ENCODE results near the gene NEK11.

Gene NEK11

GRCh38 chr3:131223373-131224289 is 197.0 kb downstream of the NEK11 start:
- H3K27ac ChIP-seq, result no peak overlapping the region
- TF ChIP-seq CTCF (conservative IDR thresholded peaks at IDR 0.05), result no peak

DNA sequence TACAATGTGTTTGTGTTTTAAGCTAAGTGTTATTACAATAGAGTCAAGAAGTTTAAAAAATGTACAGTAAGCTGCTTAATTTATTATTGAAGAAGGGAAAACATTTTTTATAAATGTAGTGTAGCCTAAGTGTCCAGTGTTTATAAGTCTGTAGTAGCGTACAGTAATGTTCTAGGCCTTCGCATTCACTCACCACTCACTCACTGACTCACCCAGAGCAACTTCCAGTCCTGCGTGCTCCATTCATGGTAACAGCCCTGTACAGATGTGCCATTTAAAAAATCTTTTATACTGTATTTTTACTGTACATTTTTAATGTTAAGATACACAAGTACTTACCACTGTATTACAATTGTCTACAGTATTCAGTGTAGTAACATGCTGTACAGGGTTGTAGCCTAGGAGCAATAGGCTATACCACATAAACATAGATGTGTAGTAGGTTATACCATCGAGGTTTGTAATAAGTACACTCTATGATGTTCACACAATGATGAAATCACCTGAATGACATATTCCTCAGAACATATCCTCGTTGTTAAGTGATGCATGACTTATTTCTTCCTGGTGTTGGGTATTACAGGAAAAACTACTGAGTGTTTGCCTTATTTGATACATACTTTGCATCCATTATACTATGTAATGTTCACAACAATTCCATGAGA is 198.3 kb downstream of the NEK11 start:
- no peak for TF ChIP-seq CTCF (conservative IDR thresholded peaks at IDR 0.05)
- no peak overlapping the region for H3K27ac ChIP-seq

GRCh38 chr3:131228522-131228921 is 201.8 kb downstream of the NEK11 start:
- TF ChIP-seq CTCF (conservative IDR thresholded peaks at IDR 0.05), result no peak
- no peak overlapping the region for H3K27ac ChIP-seq

GRCh38 chr3:131231710-131232389 is 205.2 kb downstream of the NEK11 start:
- TF ChIP-seq CTCF (conservative IDR thresholded peaks at IDR 0.05), result peak; percentile 17; the same call in 1 of the 2 replicates
- no peak overlapping the region for H3K27ac ChIP-seq

GRCh38 chr3:131232711-131233267 is 206.1 kb downstream of the NEK11 start:
- no peak overlapping the region for H3K27ac ChIP-seq
- no peak for TF ChIP-seq CTCF (conservative IDR thresholded peaks at IDR 0.05)

DNA sequence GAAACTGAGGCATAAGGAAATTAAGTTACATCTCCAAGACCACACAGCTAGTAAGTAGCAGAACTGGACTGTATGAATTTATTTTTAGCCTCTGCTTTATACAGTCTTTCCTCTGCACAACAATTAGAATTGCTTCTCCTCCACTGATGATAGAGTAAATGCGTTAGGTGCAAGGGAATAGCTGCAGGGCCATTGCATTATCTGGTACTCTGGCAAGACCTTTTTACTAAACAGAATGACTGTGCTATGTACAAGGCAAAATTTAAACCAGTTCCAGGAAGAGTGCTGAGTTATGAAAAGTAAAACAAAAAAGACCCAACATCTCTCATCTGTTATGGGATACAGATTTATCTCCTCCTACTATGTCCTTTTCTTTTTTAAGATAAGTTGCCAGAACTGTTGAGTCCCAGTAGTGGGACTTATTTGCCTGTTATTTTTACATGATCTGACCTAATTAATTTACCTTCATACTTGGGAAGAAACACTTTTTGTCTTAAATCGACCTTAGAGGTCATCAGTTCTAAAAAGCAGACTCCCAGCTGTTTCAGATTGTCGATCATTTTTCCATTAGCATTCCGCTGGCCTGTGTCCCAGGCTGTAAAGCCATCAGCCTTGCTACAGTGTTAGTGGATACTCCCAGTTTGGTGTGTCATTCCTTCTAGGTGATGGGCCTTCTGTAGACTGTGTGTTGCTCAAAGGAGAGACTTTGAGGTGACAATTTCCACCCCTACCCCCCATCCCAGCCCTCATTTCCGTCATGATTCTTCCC is 207.4 kb downstream of the NEK11 start:
- no peak overlapping the region for H3K27ac ChIP-seq
- TF ChIP-seq CTCF (conservative IDR thresholded peaks at IDR 0.05), result no peak

Data from VCaP (cell line).